ENCODE data around the gene SCFD2. TPM values are rescaled to one million over a fixed set of nuclear protein-coding genes. Genes with fewer than 3 reads are reported as not detected.

Gene SCFD2
- total and polyA plus RNA-seq, 10 of the 15 experiments (the other 5 are each of a cell fraction or from before 2014, with no cell fraction given): 4.8 to 37.6 (median 24.9) TPM

- Histone ChIP-seq H3K4me2 (ENCODE audit: control insufficient read depth, insufficient read depth) (no peak overlapping the region), H3K4me1 (ENCODE audit: control insufficient read depth, insufficient read depth, low read length) (no peaks in the 10 kb centered on the region), H3K36me3 (ENCODE audit: control insufficient read depth in 2 of 2, insufficient read depth in 2 of 2, low read length in 1 of 2) (no peaks in the 10 kb centered on the region; a peak in 1 of 4 replicates), H3K9ac (ENCODE audit: control insufficient read depth, insufficient read depth, low read length) (no peak overlapping the region), H3K27me3 (replicated peaks in 1 of 2; ENCODE audit: control insufficient read depth in 2 of 2, insufficient read depth in 2 of 2, low read length in 1 of 2) (no peaks in the 10 kb centered on the region), H2AFZ (ENCODE audit: control insufficient read depth, low read depth, low read length) (no peak overlapping the region), H3K79me2 (ENCODE audit: control insufficient read depth, insufficient read depth, low read length) (no peaks in the 10 kb centered on the region), H3K27ac (ENCODE audit: control insufficient read depth, insufficient read depth) (no peak overlapping the region), H3K9me3 (replicated peaks; ENCODE audit: control insufficient read depth, insufficient read depth, low read length) (no peaks in the 10 kb centered on the region), H3K4me3 (no peak overlapping the region), H4K20me1 (ENCODE audit: control insufficient read depth, insufficient read depth) (no peaks in the 10 kb centered on the region)
- ChIA-PET CTCF (interaction anchor here (0.6 kb wide), 1 partner anchor 75 kb away, joined by 3 read pairs; no protein-coding TSS in a partner anchor), SMC1A (ENCODE audit: uncharacterized antibody, unreplicated experiment) (no interaction called here), RAD21 (ENCODE audit: unreplicated experiment) (no interaction called here), POLR2A (no interaction called here)
- ATAC-seq (no peak), DNase-seq (ENCODE audit: low read depth, low spot score) (no peak), FAIRE-seq (no peak)
- in situ Hi-C loops (cut with MboI) (no loop called here), intact Hi-C loops (cut with micrococcal nuclease; ENCODE audit: unreplicated experiment) (no loop called here)
- BruUV-seq (replicated peaks): no TSS peak
- TF ChIP-seq RCOR1 (conservative IDR thresholded peaks at IDR 0.05; ENCODE audit: low read depth, low read length) (no peak), ZBTB40 (IDR thresholded peaks at IDR 0.05; ENCODE audit: borderline replicate concordance) (no peak)
- WGBS (ENCODE audit: insufficient coverage, insufficient replicate concordance, low lambda C conversion rate, missing lambda C conversion rate): 100% methylated on average over 4 of the region's 4 CpGs
These were observed 306.6 kb downstream of the SCFD2 start for GRCh38 chr4:53059256-53059655.

GRCh38 chr4:53057679-53058078 is 308.2 kb downstream of the SCFD2 start:
- H3K4me3 ChIP-seq: no peak overlapping the region
- ChIA-PET POLR2A (no interaction called here), RAD21 (ENCODE audit: unreplicated experiment) (no interaction called here)

More at GRCh38 chr4:53057679-53058078, 308.2 kb downstream of the SCFD2 start:
- no peaks in the 10 kb centered on the region for H3K79me2 ChIP-seq (ENCODE audit: control insufficient read depth, insufficient read depth, low read length)
- ATAC-seq (no peak), FAIRE-seq (no peak), DNase-seq (ENCODE audit: low read depth, low spot score) (no peak)
- H3K9ac ChIP-seq (ENCODE audit: control insufficient read depth, insufficient read depth, low read length): no peak overlapping the region
- no peaks in the 10 kb centered on the region for H3K27me3 ChIP-seq (replicated peaks in 1 of 2; ENCODE audit: control insufficient read depth in 2 of 2, insufficient read depth in 2 of 2, low read length in 1 of 2)
- in situ Hi-C loops (cut with MboI): no loop called here
- intact Hi-C loops (cut with micrococcal nuclease; ENCODE audit: unreplicated experiment): no loop called here
- no peaks in the 10 kb centered on the region for H4K20me1 ChIP-seq (ENCODE audit: control insufficient read depth, insufficient read depth)
- CTCF ChIA-PET: no interaction called here
- no peaks in the 10 kb centered on the region for H3K9me3 ChIP-seq (replicated peaks; ENCODE audit: control insufficient read depth, insufficient read depth, low read length)
- H3K27ac ChIP-seq (ENCODE audit: control insufficient read depth, insufficient read depth): no peak overlapping the region
- H3K4me1 ChIP-seq (ENCODE audit: control insufficient read depth, insufficient read depth, low read length): no peaks in the 10 kb centered on the region
- TF ChIP-seq CUX1 (IDR thresholded peaks at IDR 0.05; ENCODE audit: insufficient replicate concordance, low read depth, low read length) (no peak), YY1 (IDR thresholded peaks at IDR 0.05; ENCODE audit: low read depth, low read length) (no peak)
- 87% methylated on average over 3 of the region's 3 CpGs for WGBS (ENCODE audit: insufficient coverage, insufficient replicate concordance, low lambda C conversion rate, missing lambda C conversion rate)
- no peak overlapping the region for H2AFZ ChIP-seq (ENCODE audit: control insufficient read depth, low read depth, low read length)
- no TSS peak for BruUV-seq (replicated peaks)
- no peak overlapping the region for H3K4me2 ChIP-seq (ENCODE audit: control insufficient read depth, insufficient read depth)
- SMC1A ChIA-PET (ENCODE audit: uncharacterized antibody, unreplicated experiment): no interaction called here
- no peaks in the 10 kb centered on the region; a peak in 1 of 4 replicates for H3K36me3 ChIP-seq (ENCODE audit: control insufficient read depth in 2 of 2, insufficient read depth in 2 of 2, low read length in 1 of 2)
